Superior temporal gyrus (tissue), 1 donor: ENCODE data around the gene TAAR2.
A peak's percentile ranks its signal among the peaks of the same experiment; 100 is the strongest.
"Not testable (repeated sequence)": the region's sequence is repeated elsewhere in the genome, so short reads cannot be mapped to it uniquely, and the experiment has no call there.

Source experiments
- DNase-seq: peaks from one replicate; pipeline ENCODE4 v3.0.0-alpha.2; 2016; ENCODE audit errors: extremely low spot score

Gene TAAR2, protein sequence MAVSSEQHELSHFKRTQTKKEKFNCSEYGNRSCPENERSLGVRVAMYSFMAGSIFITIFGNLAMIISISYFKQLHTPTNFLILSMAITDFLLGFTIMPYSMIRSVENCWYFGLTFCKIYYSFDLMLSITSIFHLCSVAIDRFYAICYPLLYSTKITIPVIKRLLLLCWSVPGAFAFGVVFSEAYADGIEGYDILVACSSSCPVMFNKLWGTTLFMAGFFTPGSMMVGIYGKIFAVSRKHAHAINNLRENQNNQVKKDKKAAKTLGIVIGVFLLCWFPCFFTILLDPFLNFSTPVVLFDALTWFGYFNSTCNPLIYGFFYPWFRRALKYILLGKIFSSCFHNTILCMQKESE

DNA sequence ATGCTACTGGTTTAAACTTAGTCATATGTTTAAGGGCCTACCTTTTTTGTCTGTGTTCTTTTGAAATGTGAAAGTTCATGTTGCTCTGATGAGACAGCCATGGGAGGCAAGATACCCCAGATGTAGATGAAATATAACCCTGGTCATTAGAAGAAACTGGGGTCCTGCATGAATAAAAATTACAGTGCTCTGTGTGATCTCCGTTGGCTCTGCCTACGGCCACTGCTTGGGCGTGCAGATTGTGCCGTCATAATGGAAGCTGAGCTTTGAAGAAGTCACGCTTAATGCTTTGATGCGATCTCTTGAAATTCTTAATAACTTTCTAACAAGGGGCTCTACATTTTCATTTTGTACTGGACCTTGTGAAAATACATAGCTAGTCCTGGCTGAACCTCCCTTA, at the start of gene TAAR2:
TAAR2 (minus strand) TSS at position 101 of the 400 bp plus-strand sequence; CDS start at position 101, 0 bp downstream.
- DNase-seq: no peak

DNA sequence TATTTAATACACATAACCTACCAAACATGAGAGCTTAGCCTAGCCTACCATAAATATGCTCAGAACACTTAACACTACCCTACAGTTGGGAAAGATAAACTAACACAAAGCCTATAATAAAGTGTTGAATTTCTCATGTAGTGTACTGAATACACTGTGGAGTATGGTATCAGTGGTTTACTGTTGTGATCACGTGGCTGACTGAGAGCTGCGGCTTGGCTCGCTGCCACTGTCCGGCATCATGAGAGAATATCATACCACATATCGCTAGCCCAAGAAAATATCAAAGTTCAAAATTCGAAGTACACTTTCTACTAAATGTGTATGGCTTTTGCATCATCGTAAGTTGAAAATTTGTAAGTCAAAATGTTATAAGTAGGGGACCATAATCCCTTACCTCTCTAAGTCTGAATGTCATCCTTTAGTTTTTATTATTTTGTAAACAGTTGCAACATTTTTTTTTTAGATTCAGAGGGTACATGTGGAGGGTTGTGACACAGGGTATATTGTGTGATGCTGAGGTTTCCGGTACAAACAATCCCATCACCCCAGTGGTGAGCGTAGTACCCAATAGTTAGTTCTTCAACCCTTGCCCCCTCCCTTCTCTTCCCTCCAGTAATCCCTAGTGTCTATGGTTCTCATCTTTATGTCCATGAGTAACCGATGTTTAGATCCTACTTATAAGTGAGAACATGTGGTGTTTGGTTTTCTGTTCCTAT, 49.5 kb upstream of the TAAR2 start:
- DNase-seq: no peak

DNA sequence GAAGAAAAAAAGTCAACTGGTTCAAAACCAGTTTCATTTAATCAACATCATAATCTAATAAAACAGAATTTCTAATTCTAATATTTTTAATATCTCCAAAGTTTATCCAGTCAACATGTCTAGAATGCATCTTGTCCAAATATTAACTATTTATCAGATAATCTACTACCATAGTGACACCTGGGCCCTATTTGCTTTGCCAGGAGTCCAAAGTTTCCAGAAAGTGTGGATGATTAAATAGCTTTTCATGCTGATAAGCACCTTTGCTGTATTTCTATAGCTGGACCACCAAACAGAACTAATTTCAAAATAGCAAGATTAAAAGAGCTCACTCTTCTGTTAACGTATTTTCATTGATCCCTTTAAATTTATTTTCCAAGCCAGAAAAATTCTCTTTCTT, 47.2 kb upstream of the TAAR2 start:
- no peak for DNase-seq

DNA sequence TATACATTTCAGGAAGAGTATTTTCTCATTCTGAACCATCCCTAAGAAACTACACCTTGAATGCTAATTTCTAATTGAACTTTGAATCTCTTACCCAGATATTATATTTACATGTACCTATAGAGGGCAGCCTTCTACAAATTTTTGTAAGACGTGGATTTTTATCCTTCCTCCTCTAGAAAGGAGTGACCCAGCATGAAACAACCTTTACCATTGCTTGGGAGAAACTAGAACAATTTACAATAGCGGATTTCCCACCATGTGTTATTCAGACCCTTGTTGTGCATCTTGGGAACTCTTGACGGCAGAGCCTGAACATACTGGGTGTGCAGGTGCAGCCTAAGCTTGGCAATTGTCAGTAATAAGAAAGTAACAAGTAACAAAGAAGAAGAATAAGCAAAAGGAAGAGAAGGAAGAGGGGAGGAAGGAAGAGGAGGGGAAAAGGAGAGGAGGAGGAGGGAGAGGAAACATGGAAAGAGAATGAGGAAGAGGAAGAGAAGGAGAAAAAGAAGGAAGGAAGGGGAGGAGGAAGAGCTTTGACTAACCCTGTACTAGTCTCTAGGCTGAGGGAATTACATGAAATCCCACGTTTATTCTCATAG, 45.7 kb upstream of the TAAR2 start:
- DNase-seq: peak; percentile 73

DNA sequence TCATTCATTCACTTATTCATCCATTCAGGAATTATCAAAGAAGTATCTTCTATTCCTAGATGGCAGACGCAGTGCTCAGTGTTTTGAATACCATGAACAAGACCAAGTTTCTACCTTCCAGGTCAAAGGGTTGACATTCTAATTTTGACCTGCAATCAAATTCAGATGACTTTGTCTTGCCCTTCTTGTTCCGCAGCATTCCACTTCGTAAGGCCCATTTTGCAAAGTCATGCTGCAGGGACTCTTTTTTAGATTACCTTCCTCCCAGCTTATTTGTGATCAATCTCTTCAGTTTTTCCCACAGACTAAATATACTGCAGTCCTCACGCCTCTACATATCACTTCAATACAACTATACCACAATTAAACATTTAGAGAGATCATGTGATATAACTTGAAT, 42.0 kb upstream of the TAAR2 start:
- DNase-seq: no peak

DNA sequence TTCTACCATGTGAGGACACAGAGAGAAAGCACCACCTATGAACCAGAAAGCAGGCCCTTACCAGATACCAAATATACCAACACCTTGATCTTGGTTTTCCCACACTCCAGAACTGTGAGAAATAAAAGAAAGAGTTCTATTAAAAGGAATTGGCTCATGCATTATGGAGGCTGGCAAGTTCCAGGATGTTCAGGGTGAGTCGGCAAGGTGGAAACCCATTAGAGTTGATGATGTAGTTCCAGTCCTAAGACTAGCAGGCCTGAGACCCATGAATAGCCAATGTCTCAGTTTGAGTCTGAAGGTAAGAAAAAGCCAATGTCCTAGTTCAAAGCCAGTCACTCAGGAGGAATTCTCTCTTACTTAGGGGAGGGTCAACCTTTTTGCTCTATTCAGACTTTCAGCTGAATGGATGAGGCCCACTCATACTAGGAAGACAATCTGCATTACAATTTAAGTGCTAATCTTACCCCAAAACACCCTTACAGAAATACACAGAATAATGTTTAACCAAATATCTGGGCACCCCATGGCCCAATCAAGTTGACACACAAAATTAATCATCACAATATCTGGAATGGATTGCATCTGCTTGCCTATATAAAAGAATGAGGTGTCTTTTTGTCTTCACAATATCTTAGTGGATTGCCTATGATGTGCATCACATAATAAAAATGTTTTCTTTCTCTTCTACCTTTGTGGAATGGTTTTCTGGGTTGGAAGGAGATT, 40.4 kb upstream of the TAAR2 start:
- DNase-seq: no peak

DNA sequence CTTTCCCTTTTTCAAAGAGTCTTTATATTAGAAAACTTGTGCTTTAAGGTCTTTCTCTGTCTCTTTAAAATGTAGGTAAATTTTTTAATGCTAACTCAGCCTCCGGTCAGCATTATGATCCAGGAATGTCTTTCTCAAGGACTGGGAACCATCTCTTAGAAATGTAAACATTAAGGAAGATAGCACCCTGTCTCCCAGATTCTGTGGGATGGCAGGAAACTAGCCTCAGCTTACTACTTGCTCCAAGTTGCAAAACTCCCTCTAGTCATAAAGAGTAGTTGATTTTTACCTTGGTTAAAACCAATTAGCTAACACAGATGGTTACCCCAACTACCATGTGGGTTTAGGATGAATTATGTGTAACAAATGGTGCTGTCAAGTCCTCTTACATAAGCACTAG, 39.6 kb upstream of the TAAR2 start:
- DNase-seq: no peak

DNA sequence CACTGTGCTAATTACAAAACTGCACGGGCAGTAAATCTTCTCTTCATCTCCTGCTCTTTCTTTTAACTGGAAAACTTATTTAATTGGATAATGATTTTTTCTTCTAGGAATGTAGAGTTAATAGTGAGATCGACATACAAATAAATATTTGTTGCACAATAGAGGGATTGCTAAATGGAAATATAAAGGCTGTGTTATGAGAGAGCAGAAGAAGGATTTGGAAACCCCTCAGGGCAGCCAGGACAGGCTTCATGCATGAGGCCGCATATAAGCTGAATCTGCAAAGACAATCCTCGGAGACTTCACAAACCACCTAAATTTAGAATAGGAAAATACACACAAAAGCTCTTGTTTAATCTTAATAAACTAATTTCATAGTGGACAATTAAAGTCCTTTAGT, 37.8 kb upstream of the TAAR2 start:
- DNase-seq: no peak

DNA sequence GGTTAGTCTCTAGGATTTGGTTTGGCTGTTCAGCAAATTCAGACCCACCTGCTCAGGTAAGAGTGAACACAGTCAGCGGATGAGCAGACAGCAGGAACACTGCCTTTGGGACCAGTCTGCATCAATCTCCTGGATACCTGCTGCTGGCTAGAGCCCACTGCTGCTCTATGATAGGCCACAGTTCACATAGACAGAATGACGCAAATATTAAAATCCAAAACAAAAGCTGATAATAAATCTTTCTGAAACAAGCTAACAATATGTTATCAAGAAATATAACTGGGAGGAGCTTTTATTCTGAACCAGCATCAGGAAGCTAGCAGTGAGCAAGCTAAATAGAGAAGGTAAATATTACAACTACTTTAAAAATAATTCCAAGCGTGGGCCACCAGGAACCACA, 35.0 kb upstream of the TAAR2 start, which contains the start of gene TAAR1:
TAAR1 (minus strand) TSS at position 101 of the 400 bp plus-strand sequence. CDS start 13,179 bp downstream, outside the sequence.
- no peak for DNase-seq

DNA sequence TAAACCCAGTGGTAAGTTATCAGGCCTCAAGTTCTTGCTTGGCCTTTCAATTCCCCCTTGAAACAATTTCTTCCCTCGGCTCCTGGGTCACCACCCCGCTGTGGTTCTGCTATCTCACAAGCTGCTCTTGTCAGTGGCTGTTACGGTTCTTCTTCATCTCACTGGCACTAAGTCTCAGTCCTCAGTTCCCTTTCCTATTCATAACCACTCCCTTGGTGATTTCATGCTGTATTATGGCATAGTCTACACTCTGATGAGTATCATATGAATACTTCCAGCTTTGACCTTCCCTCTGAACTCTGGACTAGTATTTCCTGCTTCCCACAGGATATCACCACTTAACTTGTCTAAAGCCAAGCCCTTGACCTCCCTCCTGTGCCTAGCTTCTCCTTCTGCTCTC, 27.0 kb upstream of the TAAR2 start:
- DNase-seq: no peak

DNA sequence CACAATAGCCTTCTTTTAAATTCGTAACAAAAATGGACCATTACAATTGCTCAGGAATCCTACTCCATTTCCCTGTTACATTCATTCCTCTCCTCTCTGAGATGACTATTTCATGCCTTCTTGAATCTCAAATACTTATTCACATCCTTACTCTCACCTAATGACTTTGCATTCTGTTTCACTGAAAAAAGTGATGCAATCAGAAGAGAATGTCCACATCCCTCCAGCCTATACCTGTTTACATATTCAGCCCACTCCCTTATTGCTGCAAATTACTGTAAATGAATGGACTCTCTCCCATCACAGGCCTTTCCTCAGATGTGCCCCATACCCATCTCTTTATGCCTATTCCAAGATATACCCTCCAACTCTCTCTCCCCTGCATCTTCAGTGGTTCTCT, 26.4 kb upstream of the TAAR2 start:
- no peak for DNase-seq

DNA sequence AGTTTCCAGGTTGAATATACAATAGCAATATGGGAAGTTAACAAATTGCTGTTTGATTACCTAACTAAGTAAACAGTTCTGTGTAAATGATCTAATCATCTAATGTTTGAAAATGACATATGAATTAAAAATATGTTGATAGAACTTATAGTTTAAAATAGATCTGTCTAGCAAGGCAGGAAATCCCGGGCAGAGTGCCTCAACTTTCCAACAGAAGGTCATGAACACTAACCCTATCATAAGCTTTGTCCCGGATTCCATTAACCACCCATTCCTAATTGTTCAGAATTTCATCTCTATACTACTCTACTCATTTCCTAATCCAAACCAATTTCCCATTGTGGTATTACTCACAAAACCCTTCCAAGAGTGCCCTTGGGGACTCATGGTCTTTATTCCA, 24.8 kb upstream of the TAAR2 start:
- DNase-seq: no peak

DNA sequence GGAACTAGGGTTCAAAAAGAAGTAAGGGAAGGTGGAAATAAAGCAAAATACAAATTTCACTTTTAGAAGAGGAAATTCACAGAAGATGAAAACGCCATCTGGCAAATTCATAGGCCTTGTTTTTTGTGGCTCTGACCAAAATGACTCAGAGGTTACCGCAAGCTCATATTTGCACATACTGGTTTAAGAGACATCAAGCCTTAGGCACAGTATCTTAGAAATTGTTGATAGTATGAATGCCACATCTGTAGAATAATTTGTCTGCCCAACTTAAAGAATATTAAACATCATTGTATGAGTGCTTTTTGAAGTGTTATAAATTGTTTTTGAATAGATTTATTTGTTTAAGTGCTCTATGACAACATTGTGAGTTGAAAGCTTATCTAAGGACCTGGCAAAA, 24.3 kb upstream of the TAAR2 start:
- DNase-seq: no peak

DNA sequence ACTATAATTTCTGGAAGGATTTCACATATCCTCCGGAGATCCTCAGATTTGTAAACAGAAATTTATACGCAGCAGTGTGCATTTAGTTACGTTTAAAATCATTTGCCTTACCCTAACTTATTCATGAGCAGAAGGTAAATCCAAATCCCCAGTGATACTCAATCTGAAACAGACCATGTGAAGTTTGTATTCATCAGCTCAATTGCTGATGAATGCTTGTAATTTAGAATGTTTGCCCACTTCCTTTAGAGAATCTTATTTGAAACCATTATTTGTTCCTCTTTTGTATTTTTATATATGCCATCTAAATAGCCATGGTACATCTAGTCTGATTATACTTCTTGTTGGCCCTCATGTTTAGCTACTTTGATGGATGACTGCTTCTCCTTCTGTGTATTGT, 19.5 kb upstream of the TAAR2 start:
- no peak for DNase-seq

DNA sequence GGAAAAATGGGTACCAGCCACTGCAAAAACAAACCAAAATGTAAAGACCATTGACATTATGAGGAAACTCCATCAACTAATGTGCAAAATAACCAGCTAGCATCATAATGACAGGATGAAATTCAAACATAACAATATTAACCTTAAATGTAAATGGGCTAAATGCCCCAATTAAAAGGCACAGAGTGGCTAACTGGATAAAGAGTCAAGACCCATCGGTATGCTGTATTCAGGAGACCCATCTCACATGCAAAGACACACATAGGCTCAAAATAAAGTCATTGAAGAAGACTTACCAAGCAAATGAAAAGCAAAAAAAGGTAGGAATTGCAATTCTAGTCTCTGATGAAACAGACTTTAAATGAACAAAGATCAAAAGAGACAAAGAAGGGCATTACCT, 13.1 kb upstream of the TAAR2 start:
- not testable (repeated sequence) for DNase-seq

DNA sequence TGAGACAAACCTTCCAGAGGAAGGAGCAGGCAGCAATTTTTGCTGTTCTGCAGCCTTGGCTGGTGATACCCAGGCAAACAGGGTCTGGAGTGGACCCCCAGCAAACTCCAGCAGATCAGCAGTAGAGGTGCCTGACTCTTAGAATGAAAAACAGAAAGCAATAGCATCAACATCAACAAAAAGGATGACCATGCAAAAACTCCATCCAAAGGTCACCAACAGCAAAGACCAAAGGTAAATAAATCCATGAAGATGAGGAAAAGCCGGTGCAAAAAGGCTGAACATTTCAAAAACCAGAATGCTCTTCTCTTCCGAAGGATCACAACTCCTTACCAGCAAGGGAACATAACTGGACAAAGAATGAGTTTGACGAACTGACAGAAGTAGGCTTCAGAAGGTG, 11.8 kb upstream of the TAAR2 start:
- not testable (repeated sequence) for DNase-seq

DNA sequence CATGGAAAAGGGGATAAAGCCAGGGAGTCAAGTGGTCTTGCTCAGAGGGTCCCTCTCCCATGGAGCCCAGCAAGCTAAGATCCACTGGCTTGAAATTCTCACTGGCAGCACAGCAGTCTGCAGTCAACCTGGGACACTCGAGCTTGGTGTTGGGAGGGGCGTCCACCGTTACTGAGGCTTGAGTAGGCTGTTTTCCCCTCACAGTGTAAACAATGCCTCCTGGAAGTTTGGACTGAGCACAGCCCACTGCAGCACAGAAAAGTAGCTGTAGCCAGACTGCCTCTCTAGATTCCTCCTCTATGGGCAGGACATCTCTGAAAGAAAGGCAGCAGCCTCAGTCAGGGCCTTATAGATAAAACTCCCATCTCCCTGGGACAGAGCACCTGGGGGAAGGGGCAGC, 11.2 kb upstream of the TAAR2 start:
- not testable (repeated sequence) for DNase-seq

DNA sequence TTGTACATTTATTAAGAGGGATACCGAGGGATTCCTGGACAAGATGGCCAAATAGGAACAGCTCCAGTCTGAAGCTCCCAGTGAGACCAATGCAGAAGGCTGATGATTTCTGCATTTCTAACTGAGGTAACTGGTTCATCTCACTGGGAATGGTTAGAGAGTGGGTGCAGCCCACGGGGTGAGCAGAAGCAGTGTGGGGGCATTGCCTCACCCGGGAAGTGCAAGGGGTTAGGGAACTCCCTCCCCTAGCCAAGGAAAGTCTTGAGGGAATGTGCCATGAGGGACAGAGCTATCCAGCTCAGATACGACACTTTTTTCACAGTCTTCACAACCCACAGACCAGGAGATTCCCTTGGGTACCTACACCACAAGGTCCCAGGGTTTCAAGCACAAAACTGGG, 10.7 kb upstream of the TAAR2 start:
- no peak for DNase-seq

DNA sequence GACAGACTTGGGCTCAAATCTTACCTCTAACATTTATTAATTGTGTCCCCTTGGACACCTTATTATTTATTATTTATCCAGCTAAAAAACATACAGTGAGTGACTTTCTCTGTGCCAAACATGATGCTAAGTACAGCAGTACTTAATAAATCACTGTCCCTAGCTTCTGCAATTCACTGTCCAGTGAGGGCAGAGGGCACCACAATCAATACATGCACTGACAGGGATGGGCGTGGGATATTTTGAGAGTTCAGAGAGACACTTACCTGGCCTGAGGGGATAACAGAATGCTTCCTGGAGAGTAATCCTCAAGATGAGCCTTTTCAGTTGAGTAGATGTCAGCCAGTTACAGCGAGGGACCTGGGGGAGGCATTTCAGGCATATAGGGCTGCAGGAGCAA, 9.3 kb upstream of the TAAR2 start:
- DNase-seq: no peak

DNA sequence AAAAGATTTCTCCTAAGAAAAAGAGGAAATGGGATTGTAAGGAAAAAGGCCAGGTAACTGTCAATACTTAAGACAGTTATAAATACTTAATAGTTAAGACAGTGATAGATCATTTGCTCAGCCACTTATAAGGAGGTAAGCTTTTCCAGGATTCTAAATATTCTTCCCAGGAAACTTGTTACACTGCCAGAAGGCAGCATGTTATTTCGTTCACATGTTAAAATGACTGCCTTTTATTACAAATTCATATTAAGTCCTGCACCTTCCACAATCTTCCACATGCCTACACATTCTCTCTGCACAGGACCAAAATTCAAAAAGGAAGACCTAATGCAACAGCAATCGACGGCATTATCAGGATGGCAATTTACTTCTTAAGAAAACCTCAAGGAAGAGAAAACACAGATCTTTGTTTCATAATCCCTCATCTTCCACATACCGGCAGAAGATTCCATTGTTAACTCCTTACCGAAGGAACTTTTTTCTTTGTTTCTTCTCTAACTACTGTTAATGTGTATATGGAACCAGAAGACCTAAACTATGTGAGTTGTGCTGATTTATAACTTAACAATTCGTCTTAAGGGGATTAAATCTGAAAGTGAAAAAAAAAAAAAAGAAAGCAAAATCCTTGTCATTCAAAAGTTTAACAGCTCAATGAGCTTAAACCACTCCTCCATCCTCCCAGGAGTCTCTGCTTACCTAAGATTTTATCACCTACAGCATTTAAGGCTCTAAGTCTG, 799 bp downstream of the TAAR2 start:
- DNase-seq: no peak

DNA sequence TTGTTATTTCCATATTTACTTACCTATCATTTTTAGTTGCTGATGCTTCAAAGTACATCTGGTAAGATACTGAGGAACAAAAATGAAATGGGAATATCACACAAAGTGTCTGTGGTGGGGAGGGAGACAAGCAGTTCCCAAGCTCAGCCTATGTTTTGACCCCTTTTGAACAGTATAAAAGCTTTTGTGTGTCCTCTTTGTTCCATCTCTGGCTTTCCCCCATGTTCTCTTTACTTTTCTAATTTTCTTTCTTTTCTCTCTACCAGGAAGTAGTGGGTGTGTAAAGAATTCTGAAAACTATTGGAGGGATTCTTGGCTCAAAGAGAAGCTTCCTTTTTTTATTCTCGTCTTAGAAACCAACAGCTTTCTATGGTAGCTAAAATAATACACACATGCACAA, 7.4 kb downstream of the TAAR2 start:
- no peak for DNase-seq

DNA sequence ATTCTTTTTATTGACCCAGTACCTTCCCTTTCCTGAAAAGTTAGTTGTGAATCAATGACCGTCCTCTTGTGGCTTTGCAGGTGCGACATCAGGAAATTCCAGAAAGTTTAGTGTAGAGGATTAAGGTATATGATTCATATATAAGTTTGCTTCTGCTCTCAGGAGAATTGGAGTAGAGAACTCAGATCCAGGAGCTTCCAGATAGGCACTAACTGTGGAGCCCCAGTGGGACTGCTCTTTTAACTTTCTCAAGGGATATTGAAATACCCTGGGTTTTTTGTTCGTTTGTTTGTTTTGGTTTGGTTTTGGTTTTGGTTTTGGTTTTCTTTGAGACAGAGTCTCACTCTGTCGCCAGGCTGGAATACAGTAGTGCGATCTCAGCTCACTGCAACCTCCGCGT, 9.5 kb downstream of the TAAR2 start:
- DNase-seq: no peak
